Ovary (tissue), 9 donors: ENCODE results near the gene RNF17. TPM values are rescaled to one million over a fixed set of nuclear protein-coding genes. Genes with fewer than 3 reads are reported as not detected.
A peak's percentile ranks its signal among the peaks of the same experiment; 100 is the strongest.

Experiments used
- DNase-seq, 5 donors: peaks; one replicate each; pipeline ENCODE4 v3.0.0-alpha.2; 2019 to 2020
- H3K27ac ChIP-seq, 2 donors: fragments of 200-600 bp; one replicate each; pipeline versions ENCODE4 v1.5.1 to v1.8.0; 2019 to 2022
- H3K27me3 ChIP-seq: fragments of 200-600 bp; one replicate; pipeline ENCODE4 v1.8.0; 2022
- H3K36me3 ChIP-seq: fragments of 200-600 bp; sonication (generic); one replicate; pipeline ENCODE4 v1.5.1; 2019
- H3K4me1 ChIP-seq: one replicate; pipeline ENCODE4 v1.8.1; 2013; ENCODE audit warnings: mild to moderate bottlenecking, moderate library complexity; ENCODE audit not compliant: insufficient read depth
- H3K4me3 ChIP-seq: fragments of 200-600 bp; sonication (generic); one replicate; pipeline ENCODE4 v1.5.1; 2017
- H3K9me3 ChIP-seq, 2 donors: fragments of 200-600 bp in 1 of 2; sonication (generic) in 1 of 2; one replicate each; pipeline versions ENCODE4 v1.5.1 to v1.8.1; 2013 to 2019; ENCODE audit warnings: mild to moderate bottlenecking in 1 of 2, moderate library complexity in 1 of 2
- EP300 ChIP-seq: sonication (generic); formaldehyde crosslinking; IDR thresholded peaks from one replicate; pipeline ENCODE4 v1.6.1; 2017; ENCODE audit warnings: antibody characterized with exemption
- POLR2A ChIP-seq: fragments of 450-650 bp; IDR thresholded peaks from one replicate; pipeline ENCODE4 v1.6.1; 2017; ENCODE audit warnings: antibody characterized with exemption, mild to moderate bottlenecking, moderate library complexity
- WGBS, 3 donors: extraction: QIAGEN DNeasy Blood & Tissue Kit in 1 of 3; methylation state at CpG; one replicate each; pipeline versions ENCODE4 v1.1.5 to v1.1.7; 2013 to 2017; 5-methylcytosine and 5-hydroxymethylcytosine counted together
- intact Hi-C, 4 donors: fragments of 100-400 bp; cut with DNase I; formaldehyde crosslinking; loops; one replicate each; pipeline versions ENCODE4 v1.11.0 to v1.15.1; 2022 to 2023
- polyA plus RNA-seq, 2 donors: library from polyadenylated mRNA; stranded (reverse); fragments of 200-250 nt in 1 of 2; fragments of 350-450 nt in 1 of 2; fragmentation: Illumina TruSeq in 1 of 2; extraction: RNeasy Lipid Tissue Mini Kit (QIAGEN cat#74804) in 1 of 2; gene quantifications; one replicate each; pipeline ENCODE4 v1.2.3, GENCODE V29; 2013 to 2014
- total RNA-seq, 7 donors: library from RNA; depleted of rRNA in 2 of 7; stranded (reverse); fragments of >200 nt in 2 of 7; fragmentation: NEBNext Ultra II Directional in 3 of 7; extraction: Animal tissue kit (Norgen Biotek cat#: 25700) in 3 of 7; gene quantifications; one replicate each; pipeline versions ENCODE4 v1.1.0 to v1.2.4, GENCODE V29; 2016 to 2023
- TF ChIP-seq, protein P1 (sequence below), 3 donors: fragments of 450-650 bp in 2 of 3; fragments of 200-600 bp in 1 of 3; IDR thresholded peaks; one replicate each; pipeline versions ENCODE4 v1.5.1 to v1.8.0; 2016 to 2022; ENCODE audit warnings: antibody characterized with exemption in 3 of 3, mild to moderate bottlenecking in 1 of 3
- donor health status: DM: no; HTN: no; CAD: no; lungs with moderate emphysema.
- donor health status: DM: no; HTN: no; CAD: no.
- donor health status: Bipolar disorder and iron deficiency.
- donor health status: DM: yes; HTN: yes; CAD: no.
- donor health status: DM: no; HTN: no; CAD: no.
- donor health status: DM: yes; HTN: yes; CAD: no.

The RNF17 gene
- total and polyA plus RNA-seq, 9 donors = 0.28 to 0.71 TPM; not detected in 7

- no peak for DNase-seq
- Histone ChIP-seq H3K9me3 (no peaks in the 10 kb centered on the region), H3K27me3 (no peaks in the 10 kb centered on the region), H3K4me3 (peak overlapping the region; percentile 98), H3K36me3 (no peaks in the 10 kb centered on the region), H3K27ac (no peak overlapping the region), H3K4me1 (peaks cover 2% of the 10 kb centered on the region)
- intact Hi-C loops = no loop called here
- 8 to 19% (median 8%) methylated on average over 5 of the region's 5 CpGs for WGBS, 3 donors
- TF ChIP-seq, protein P1, sequence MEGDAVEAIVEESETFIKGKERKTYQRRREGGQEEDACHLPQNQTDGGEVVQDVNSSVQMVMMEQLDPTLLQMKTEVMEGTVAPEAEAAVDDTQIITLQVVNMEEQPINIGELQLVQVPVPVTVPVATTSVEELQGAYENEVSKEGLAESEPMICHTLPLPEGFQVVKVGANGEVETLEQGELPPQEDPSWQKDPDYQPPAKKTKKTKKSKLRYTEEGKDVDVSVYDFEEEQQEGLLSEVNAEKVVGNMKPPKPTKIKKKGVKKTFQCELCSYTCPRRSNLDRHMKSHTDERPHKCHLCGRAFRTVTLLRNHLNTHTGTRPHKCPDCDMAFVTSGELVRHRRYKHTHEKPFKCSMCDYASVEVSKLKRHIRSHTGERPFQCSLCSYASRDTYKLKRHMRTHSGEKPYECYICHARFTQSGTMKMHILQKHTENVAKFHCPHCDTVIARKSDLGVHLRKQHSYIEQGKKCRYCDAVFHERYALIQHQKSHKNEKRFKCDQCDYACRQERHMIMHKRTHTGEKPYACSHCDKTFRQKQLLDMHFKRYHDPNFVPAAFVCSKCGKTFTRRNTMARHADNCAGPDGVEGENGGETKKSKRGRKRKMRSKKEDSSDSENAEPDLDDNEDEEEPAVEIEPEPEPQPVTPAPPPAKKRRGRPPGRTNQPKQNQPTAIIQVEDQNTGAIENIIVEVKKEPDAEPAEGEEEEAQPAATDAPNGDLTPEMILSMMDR (IDR thresholded peaks at IDR 0.05) = no peak
- TF ChIP-seq EP300 (no peak), POLR2A (no peak)
Measured at GRCh38 chr13:24921881-24922280, 157.9 kb downstream of the RNF17 start.

GRCh38 chr13:24922387-24922744, 158.4 kb downstream of the RNF17 start:
- TF ChIP-seq POLR2A = no peak
- no peak for TF ChIP-seq EP300
- TF ChIP-seq, protein P1 (IDR thresholded peaks at IDR 0.05) = no peak
- no peaks in the 10 kb centered on the region for H3K27me3 ChIP-seq
- peak overlapping the region in 1 of 2 donors; percentile 23 for H3K27ac ChIP-seq
- H3K4me3 ChIP-seq = peak overlapping the region; percentile 98
- no peaks in the 10 kb centered on the region for H3K9me3 ChIP-seq
- DNase-seq = no peak
- 0% methylated on average over 32 to 34 of the region's 34 CpGs for WGBS, 3 donors
- intact Hi-C loops = no loop called here
- H3K4me1 ChIP-seq = peaks cover 2% of the 10 kb centered on the region
- no peaks in the 10 kb centered on the region for H3K36me3 ChIP-seq

- WGBS, 3 donors = 0 to 1% (median 0%) methylated on average over 51 to 60 of the region's 60 CpGs
- Histone ChIP-seq H3K27me3 (no peaks in the 10 kb centered on the region), H3K36me3 (no peaks in the 10 kb centered on the region), H3K4me3 (peak overlapping the region; percentile 98), H3K9me3 (no peaks in the 10 kb centered on the region), H3K4me1 (peaks cover 2% of the 10 kb centered on the region), H3K27ac (peak overlapping the region; percentile 23 to 90)
- DNase-seq = peak; percentile 96 to 98 (median 97)
- intact Hi-C loops = no loop called here
- TF ChIP-seq, protein P1 (IDR thresholded peaks at IDR 0.05) = peak in 1 of 3 donors; percentile 35
- no peak for TF ChIP-seq EP300
- TF ChIP-seq POLR2A = peak; percentile 75
Measured at GRCh38 chr13:24922745-24923591, 159.0 kb downstream of the RNF17 start.

- 74 to 81% (median 74%) methylated on average over 15 of the region's 15 CpGs for WGBS, 3 donors
- intact Hi-C loops = no loop called here
- H3K36me3 ChIP-seq = no peaks in the 10 kb centered on the region
Measured at GRCh38 chr13:24925318-24926231, 161.6 kb downstream of the RNF17 start.

More at GRCh38 chr13:24925318-24926231, 161.6 kb downstream of the RNF17 start:
- Histone ChIP-seq H3K27ac (no peak overlapping the region), H3K4me3 (no peak overlapping the region), H3K27me3 (no peaks in the 10 kb centered on the region), H3K4me1 (peaks cover 2% of the 10 kb centered on the region), H3K9me3 (no peaks in the 10 kb centered on the region)
- no peak for TF ChIP-seq POLR2A
- TF ChIP-seq, protein P1 (IDR thresholded peaks at IDR 0.05) = no peak
- no peak for TF ChIP-seq EP300
- no peak for DNase-seq
